Activated naive CD8-positive, alpha-beta T cell treated with anti-CD3 and anti-CD28 coated beads, Interleukin-2, amount 10 ng/mL, durations not matched to agents 7 days and 5 days (primary cell): ENCODE measurements around the gene HEATR5A. TPM values are rescaled to one million over a fixed set of nuclear protein-coding genes. Genes with fewer than 3 reads are reported as not detected.

Experiments
- ATAC-seq: fragments of 150-1000 bp; cut with Tn5 transposase; one replicate; pipeline ENCODE4 v1.10.0; 2021; ENCODE audit warnings: low read depth, moderate library complexity
- POLR2A ChIA-PET: fragments of 350-600 bp; sonication (Branson Sonifier 250); formaldehyde crosslinking; loops from one replicate; lab custom pipeline; 2021; ENCODE audit warnings: antibody characterized with exemption; lab: Charles Lee
- DNase-seq: peaks from one replicate; pipeline ENCODE4 v3.0.0; 2021
- H3K27ac Mint-ChIP-seq: one replicate; pipeline ENCODE4 v1.8.0; 2022; ENCODE audit warnings: mild to moderate bottlenecking, mixed read lengths
- H3K27me3 Mint-ChIP-seq: one replicate; pipeline ENCODE4 v1.8.0; 2022; ENCODE audit warnings: mild to moderate bottlenecking, moderate library complexity, mixed read lengths
- H3K36me3 Mint-ChIP-seq: one replicate; pipeline ENCODE4 v1.8.0; 2021; ENCODE audit warnings: mild to moderate bottlenecking, mixed read lengths
- H3K4me1 Mint-ChIP-seq: one replicate; pipeline ENCODE4 v1.8.0; 2021; ENCODE audit warnings: mixed read lengths
- H3K4me3 Mint-ChIP-seq: one replicate; pipeline ENCODE4 v1.8.0; 2022; ENCODE audit warnings: mild to moderate bottlenecking, moderate library complexity, mixed read lengths
- H3K9me3 Mint-ChIP-seq: one replicate; pipeline ENCODE4 v1.8.0; 2021; ENCODE audit warnings: mixed read lengths
- total RNA-seq, 2 experiments: library from RNA; stranded (reverse); gene quantifications; one replicate each; pipeline ENCODE4 v1.2.3, GENCODE V29; 2021

The HEATR5A gene
- total RNA-seq, 2 experiments from 2014 or later = 9.4 to 11.5 TPM

DNA sequence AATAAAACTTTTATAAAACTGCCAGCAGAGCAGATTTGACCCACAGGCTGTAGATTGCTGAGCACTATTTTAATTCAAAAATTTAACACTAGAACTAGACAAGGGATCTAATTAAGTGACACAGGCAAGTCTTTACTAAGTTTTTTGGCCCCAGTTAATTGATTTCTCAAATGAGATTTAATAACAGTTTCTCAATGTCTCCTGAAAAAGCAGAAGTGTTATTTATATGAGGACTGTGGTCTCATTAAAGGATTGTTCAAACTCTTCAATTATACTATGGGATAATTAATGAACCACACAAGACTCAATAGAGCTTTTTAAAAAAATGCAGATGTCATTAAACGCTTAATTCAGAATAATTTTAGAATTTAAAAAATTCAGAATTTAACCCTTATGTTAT lies 1.9 kb downstream of the HEATR5A start:
- Mint-ChIP-seq H3K27ac (no peak overlapping the region), H3K4me3 (no peak overlapping the region), H3K27me3 (peaks cover 10% of the 10 kb centered on the region), H3K9me3 (no peaks in the 10 kb centered on the region), H3K36me3 (peaks cover 2% of the 10 kb centered on the region), H3K4me1 (peaks cover 18% of the 10 kb centered on the region)
- POLR2A ChIA-PET = no interaction called here
- no peak for DNase-seq
- ATAC-seq = no peak

GRCh38 chr14:31414190-31414833 lies 6.0 kb downstream of the HEATR5A start:
- H3K27ac Mint-ChIP-seq = no peak overlapping the region
- POLR2A ChIA-PET = no interaction called here
- peaks cover 9% of the 10 kb centered on the region for H3K27me3 Mint-ChIP-seq
- H3K4me3 Mint-ChIP-seq = no peak overlapping the region
- no peaks in the 10 kb centered on the region for H3K9me3 Mint-ChIP-seq
- ATAC-seq (no peak), DNase-seq (no peak)
- H3K4me1 Mint-ChIP-seq = peaks cover 11% of the 10 kb centered on the region
- peaks cover 2% of the 10 kb centered on the region for H3K36me3 Mint-ChIP-seq

DNA sequence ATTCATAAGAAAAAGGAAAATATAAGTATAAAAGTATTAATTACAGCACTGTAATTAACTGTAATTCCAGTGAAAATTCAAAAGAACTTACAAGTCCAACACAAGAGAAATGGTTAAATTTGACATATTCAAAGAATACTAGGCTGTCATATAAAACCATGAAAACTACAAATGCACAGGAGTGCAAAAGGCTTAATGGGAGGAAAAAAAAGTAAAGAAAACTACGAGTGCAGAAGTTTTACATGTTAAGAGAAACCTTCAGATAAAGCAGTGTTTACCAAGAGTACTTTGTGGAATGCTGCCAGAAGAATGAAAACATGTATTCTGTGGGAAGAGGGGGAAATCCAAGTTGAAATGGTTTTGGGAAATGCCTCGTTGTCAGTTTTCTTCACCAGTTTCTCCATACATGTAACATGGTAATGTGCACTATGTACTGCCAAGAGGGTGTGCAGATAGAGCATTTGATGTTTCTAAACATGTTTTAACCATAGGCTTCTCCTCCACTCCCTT lies 9.1 kb downstream of the HEATR5A start:
- no peak for DNase-seq
- Mint-ChIP-seq H3K4me3 (no peak overlapping the region), H3K4me1 (peaks cover 7% of the 10 kb centered on the region), H3K27me3 (no peaks in the 10 kb centered on the region), H3K27ac (no peak overlapping the region), H3K36me3 (peaks cover 2% of the 10 kb centered on the region), H3K9me3 (no peaks in the 10 kb centered on the region)
- ATAC-seq = no peak
- POLR2A ChIA-PET = interaction anchor here (0.9 kb wide), 1 partner anchor 15 kb away, joined by 3 read pairs; no protein-coding TSS in a partner anchor

DNA sequence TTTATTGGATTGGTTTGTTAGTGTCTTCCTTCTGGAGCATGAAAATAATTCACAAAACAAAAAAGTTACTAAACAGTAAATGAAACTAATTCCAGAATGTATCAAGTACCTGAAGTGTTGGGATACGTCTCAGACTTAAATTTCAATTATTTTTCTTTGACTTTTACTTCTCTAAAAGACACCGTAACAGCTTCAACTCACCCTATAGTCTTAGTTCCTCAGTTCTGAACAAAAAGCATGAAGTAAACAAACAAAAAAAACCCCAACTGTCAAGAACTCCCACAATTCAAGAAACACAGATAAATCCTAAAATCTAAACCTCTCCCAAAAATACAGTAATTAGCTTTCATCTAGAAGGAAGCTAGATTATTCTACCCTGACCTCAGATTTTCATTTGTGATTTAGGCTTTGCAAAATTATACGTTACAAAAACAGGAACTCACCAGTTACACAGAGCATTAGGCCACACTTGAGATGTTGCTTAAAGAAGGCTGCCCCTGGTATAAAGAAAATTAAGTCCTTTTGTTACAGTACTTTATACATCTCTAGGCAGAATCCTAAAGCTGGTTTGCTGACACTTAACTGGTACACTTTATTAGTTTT lies 10.2 kb downstream of the HEATR5A start:
- POLR2A ChIA-PET = interaction anchor here (0.9 kb wide), 1 partner anchor 14 kb away, joined by 3 read pairs; no protein-coding TSS in a partner anchor
- Mint-ChIP-seq H3K27ac (no peak overlapping the region), H3K4me1 (peaks cover 7% of the 10 kb centered on the region), H3K9me3 (no peaks in the 10 kb centered on the region), H3K36me3 (peaks cover 2% of the 10 kb centered on the region), H3K4me3 (no peak overlapping the region), H3K27me3 (no peaks in the 10 kb centered on the region)
- ATAC-seq (no peak), DNase-seq (no peak)

GRCh38 chr14:31408421-31408820 lies 11.9 kb downstream of the HEATR5A start:
- H3K9me3 Mint-ChIP-seq = no peaks in the 10 kb centered on the region
- H3K36me3 Mint-ChIP-seq = peaks cover 2% of the 10 kb centered on the region
- no peak overlapping the region for H3K4me3 Mint-ChIP-seq
- H3K27me3 Mint-ChIP-seq = no peaks in the 10 kb centered on the region
- peaks cover 1% of the 10 kb centered on the region for H3K4me1 Mint-ChIP-seq
- DNase-seq (no peak), ATAC-seq (no peak)
- no peak overlapping the region for H3K27ac Mint-ChIP-seq
- POLR2A ChIA-PET = no interaction called here

DNA sequence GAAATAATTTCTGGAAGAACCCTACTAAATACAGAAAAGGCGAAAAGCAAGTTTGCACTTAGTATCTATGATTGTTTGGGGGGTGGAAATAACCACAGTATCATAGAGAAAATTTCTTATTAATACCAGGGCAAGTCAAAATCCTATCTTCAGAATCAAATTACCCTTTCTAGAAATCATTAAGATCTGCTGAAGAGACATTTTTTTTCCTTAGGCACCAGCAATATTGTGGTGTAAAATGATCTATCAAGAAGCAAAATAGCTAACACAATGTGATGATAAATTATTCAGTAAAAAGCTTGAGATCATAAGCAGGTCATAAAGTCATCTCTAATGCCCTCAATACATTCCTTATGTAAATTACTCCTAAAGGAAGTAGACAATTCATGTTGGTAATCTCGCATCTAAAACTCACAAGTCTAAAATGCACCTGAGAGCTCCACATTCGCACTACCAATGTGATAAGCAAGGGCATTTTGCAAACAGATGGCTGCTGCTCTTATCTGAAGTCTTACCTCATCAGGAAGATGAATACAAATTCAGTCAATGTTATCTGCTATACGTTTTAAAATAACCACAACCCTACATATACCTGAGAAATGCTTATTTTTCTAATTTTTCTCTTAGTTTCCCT lies 14.6 kb downstream of the HEATR5A start:
- H3K9me3 Mint-ChIP-seq = no peaks in the 10 kb centered on the region
- H3K4me3 Mint-ChIP-seq = no peak overlapping the region
- no peaks in the 10 kb centered on the region for H3K4me1 Mint-ChIP-seq
- ATAC-seq (no peak), DNase-seq (no peak)
- POLR2A ChIA-PET = no interaction called here
- H3K36me3 Mint-ChIP-seq = peaks cover 3% of the 10 kb centered on the region
- H3K27ac Mint-ChIP-seq = no peak overlapping the region
- no peaks in the 10 kb centered on the region for H3K27me3 Mint-ChIP-seq

- no peaks in the 10 kb centered on the region for H3K9me3 Mint-ChIP-seq
- H3K36me3 Mint-ChIP-seq = peaks cover 3% of the 10 kb centered on the region
- POLR2A ChIA-PET = no interaction called here
- ATAC-seq (no peak), DNase-seq (no peak)
- no peaks in the 10 kb centered on the region for H3K27me3 Mint-ChIP-seq
- no peak overlapping the region for H3K27ac Mint-ChIP-seq
- H3K4me1 Mint-ChIP-seq = no peaks in the 10 kb centered on the region
- H3K4me3 Mint-ChIP-seq = no peak overlapping the region
Observed at GRCh38 chr14:31405106-31405505, 15.2 kb downstream of the HEATR5A start.

DNA sequence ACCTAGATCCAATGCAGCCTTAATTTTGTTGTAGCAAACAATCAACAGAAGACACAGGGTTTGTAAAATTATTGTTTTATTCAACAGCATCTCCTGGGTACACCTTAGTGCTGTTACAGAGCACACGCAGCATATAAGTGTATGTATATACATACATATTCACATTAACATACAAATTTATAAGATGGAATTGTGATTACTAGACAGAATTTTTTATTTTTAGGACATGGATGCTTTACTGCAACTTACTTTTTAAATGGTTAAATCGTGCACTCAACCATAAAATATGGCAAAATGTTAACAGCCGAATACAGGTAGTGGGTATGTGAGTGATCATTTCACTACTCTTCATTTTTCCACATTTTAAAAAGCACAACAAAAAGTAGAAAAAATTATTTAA lies 16.6 kb downstream of the HEATR5A start:
- no peak overlapping the region for H3K27ac Mint-ChIP-seq
- H3K36me3 Mint-ChIP-seq = peaks cover 3% of the 10 kb centered on the region
- no peaks in the 10 kb centered on the region for H3K4me1 Mint-ChIP-seq
- no peaks in the 10 kb centered on the region for H3K9me3 Mint-ChIP-seq
- DNase-seq (no peak), ATAC-seq (no peak)
- H3K4me3 Mint-ChIP-seq = no peak overlapping the region
- H3K27me3 Mint-ChIP-seq = no peaks in the 10 kb centered on the region
- POLR2A ChIA-PET = no interaction called here

GRCh38 chr14:31402764-31403439 lies 17.4 kb downstream of the HEATR5A start:
- H3K27ac Mint-ChIP-seq = no peak overlapping the region
- peaks cover 7% of the 10 kb centered on the region for H3K36me3 Mint-ChIP-seq
- H3K4me1 Mint-ChIP-seq = no peaks in the 10 kb centered on the region
- DNase-seq (no peak), ATAC-seq (no peak)
- POLR2A ChIA-PET = interaction anchor here (1.3 kb wide), 1 partner anchor 17 kb away, joined by 3 read pairs; the partner anchor contains the start of gene HEATR5A
- no peaks in the 10 kb centered on the region for H3K9me3 Mint-ChIP-seq
- H3K4me3 Mint-ChIP-seq = no peak overlapping the region
- no peaks in the 10 kb centered on the region for H3K27me3 Mint-ChIP-seq

GRCh38 chr14:31401369-31401932 lies 18.9 kb downstream of the HEATR5A start:
- no peaks in the 10 kb centered on the region for H3K4me1 Mint-ChIP-seq
- no peaks in the 10 kb centered on the region for H3K9me3 Mint-ChIP-seq
- peaks cover 7% of the 10 kb centered on the region for H3K36me3 Mint-ChIP-seq
- POLR2A ChIA-PET = no interaction called here
- H3K27ac Mint-ChIP-seq = no peak overlapping the region
- H3K4me3 Mint-ChIP-seq = no peak overlapping the region
- DNase-seq (no peak), ATAC-seq (no peak)
- H3K27me3 Mint-ChIP-seq = no peaks in the 10 kb centered on the region

DNA sequence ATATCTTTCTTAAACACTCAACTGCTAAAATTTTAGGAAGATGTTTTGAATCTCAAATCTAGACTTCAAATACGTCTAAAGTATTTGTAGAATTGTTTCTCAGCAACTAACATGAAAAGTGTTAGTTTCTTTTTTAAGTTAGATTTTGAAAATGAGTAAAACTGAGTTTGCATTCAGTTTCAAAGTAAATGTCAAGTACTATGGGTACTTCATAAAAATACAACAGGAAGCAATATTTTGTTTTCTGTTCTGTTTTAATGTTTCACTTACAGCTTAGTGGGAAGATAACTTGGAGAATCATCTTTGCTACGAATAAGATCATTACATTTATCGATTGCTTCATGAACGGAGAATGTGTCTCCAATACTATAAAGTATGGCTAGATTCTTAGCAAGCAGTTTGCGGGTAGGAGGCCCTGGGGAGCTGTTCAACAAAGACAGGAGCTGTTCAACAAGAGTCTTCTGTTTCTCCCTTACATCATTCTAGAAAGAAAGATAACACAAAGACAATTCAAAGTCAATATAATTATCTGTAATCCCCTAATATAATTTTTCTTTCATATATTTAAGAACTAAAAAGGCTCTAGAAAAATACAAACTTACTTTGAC lies 20.2 kb downstream of the HEATR5A start:
- no peaks in the 10 kb centered on the region for H3K27me3 Mint-ChIP-seq
- peaks cover 7% of the 10 kb centered on the region for H3K36me3 Mint-ChIP-seq
- no peaks in the 10 kb centered on the region for H3K9me3 Mint-ChIP-seq
- ATAC-seq = no peak
- H3K27ac Mint-ChIP-seq = no peak overlapping the region
- POLR2A ChIA-PET = no interaction called here
- H3K4me1 Mint-ChIP-seq = no peaks in the 10 kb centered on the region
- no peak overlapping the region for H3K4me3 Mint-ChIP-seq
- DNase-seq = no peak

GRCh38 chr14:31395572-31396205 lies 24.7 kb downstream of the HEATR5A start:
- POLR2A ChIA-PET = interaction anchor here (0.6 kb wide), 1 partner anchor 15 kb away, joined by 3 read pairs; no protein-coding TSS in a partner anchor
- H3K27ac Mint-ChIP-seq = no peak overlapping the region
- peaks cover 1% of the 10 kb centered on the region for H3K4me1 Mint-ChIP-seq
- no peak overlapping the region for H3K4me3 Mint-ChIP-seq
- ATAC-seq (no peak), DNase-seq (no peak)
- no peaks in the 10 kb centered on the region for H3K9me3 Mint-ChIP-seq
- peaks cover 7% of the 10 kb centered on the region for H3K36me3 Mint-ChIP-seq
- H3K27me3 Mint-ChIP-seq = no peaks in the 10 kb centered on the region
